Stimulated activated CD8-positive, alpha-beta memory T cell treated with anti-CD3 and anti-CD28 coated beads, Interleukin-12 subunit alpha, Interleukin-12 subunit beta, amount 100 ng/mL, for 1 hour (primary cell): ENCODE measurements around the gene NEMP2.

ENCODE experiments used
- DNase-seq: peaks from one replicate; pipeline ENCODE4 v3.0.0-alpha.2; 2020; ENCODE audit warnings: low read depth

The NEMP2 gene

DNA sequence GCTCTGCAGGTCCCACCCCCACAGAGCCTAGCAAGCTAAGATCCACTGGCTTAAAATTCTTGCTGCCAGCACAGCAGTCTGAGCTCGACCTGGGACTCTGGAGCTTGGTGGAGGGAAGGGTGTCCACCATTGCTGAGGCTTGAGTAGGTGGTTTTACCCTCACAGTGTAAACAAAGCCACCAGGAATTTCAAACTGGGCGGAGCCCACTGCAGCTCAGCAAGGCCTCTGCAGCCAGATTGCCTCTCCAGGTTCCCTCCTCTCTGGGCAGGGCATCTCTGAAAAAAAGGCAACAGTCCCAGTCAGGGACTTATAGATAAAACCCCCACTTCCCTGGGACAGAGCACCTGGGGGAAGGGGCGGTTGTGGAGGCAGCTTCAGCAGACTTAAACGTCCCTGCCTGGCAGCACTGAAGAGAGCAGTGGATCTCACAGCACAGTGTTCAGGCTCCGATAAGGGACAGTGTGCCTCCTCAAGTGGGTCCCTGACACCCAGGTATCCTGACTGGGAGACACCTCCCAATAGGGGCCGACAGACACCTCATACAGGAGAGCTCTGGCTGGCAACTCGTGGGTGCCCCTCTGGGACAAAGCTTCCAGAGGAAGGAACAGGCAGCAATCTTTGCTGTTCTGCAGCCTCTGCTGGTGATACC is 20.0 kb upstream of the NEMP2 start:
- no peak for DNase-seq

DNA sequence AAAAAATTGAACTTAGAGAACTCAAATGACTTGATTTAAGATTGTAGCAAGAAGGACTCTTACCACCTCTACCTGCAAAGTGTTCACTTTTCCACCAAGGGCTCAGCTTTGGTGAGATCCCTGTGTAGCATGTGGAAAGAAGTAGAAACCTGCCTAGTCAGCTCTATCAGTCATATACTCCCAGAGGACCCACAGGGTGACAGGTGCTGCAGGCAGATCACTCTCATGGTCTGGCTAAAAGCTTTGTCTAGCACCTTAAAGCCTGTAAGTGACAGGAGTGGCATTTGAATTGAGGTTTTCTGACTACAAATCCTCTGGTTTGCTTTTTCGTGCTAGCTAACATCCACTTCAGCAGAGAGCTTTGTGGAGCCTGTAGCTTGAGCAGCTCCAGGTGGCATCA is 18.7 kb upstream of the NEMP2 start:
- DNase-seq = no peak

DNA sequence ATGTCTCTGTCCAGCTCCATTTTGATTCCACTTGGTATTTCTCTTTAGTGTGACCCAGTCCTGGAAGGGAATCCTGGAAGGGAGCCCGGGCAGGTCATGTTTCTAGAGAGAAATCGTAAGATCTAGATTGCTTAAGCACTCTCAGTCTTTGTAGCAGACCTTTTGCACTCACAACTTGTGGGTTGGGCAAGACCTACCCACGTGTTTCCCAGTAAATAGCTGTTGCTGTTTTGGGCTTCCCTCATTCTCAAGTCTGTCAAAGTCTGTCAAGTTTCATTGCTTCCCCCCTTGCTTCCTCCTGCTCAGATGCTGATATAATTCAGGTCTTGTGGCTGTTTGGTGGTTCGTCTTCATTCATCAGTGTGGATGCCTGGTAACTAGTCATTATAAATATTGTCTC is 17.4 kb upstream of the NEMP2 start:
- peak; percentile 3 for DNase-seq

DNA sequence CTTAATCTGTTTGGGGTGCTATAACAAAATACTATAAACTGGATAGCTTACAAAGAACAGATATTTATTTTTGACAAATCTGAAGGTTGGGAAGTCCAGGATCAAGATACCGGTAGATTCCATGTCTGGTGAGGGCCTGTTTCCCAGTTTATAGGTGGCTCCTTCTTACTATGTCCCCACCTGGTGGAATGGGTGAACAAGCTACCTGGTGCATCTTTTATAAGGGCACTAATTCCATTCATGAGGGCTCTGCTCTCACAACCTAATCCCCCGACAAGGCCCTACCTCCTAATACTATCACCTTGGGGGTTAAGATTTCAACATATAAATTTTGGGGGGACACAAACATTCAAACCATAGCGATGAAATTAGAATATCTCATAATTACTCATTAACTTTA is 15.6 kb upstream of the NEMP2 start:
- DNase-seq = no peak

DNA sequence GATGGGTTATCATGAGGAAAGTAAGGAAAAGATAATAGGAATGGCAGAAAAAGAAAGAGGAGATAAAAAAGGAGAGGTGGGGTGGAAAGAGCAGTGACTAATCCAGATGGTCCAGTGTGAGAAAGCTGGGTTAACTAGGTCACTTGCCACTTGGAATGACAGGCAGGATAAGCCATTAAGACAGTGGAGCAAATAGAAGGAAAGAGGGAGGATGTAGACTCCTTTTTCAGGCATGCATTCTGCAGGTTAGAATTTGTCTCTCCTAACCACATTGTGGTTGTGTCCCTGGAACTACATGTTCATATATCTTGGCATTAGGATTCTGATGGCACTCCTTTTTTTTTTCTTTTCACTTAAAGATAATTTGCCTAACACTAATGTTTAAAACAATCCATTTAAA is 13.4 kb upstream of the NEMP2 start:
- DNase-seq = no peak

DNA sequence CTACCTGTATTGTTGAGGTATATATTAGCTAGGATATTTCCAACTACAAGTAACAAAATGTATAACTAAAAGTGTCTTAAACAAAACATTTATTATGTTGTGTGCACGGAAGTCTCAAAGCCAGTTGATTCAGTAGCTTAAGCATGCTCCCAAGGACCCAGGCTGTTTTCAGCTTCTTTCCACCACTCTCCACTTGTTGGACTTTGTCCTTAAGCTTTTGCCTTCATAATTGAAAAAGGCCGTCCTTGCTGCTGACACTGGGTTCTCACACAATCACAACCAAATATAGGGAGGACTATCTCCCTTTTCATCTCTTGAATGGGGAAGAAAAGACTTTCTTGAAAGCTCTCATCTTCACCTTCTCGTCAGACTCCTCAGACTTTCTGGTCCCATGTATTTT is 12.2 kb upstream of the NEMP2 start:
- DNase-seq = no peak

DNA sequence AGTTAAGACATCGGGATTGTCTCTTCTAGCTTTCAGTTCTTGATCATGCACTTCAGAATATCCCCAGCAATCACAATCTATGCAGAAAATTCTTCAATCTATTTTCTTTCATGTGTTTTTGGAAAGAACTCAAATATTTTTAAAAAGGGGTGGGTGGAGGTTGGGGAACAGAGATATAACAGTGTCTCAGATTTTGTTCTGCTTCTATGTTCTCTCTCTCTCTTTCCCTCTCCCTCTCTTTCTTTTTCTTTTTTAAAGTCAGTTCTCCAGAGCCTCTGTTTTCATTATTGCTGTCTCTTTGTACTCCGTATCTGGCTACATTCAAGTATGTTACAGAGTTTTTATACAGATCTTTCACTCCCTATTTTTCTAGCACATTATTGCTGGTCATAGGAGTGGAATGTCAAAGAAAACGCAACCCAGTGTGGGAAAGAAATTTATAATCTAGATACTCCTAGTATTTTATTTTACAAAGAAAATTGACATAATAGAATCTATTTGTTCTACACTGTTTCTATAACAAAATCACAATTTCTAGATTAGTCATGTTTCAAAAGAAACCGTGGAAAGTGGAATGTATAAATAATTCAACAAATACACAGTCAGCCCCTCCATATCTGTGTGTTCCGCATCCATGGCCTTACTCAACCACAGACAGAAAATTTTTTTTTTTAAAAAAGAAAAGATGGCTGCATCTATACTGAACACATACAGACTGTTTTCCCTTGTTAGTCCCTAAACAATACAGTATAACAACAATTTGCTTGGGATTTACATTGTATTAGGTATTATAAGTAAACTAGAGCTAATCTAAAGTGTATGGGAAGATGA is 11.2 kb upstream of the NEMP2 start:
- DNase-seq = no peak

DNA sequence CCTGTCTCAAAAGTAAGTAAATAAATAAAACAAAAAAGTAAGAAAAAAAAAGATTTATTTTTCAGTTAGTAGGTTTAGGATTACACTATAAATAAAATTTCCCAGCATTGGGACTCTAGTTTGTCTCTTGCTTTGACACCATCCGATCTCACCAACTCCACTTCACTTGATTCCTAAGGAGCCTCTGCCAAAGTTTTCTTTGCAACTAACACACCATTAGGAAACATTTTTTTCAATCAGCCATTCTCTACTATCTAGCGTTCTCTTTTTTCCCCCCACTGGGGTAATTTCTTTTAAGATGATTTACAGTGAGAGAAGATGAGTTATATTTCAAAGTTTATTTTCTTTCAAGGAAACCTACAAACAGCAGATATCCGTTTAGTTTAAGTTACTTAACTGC is 10.6 kb upstream of the NEMP2 start:
- no peak for DNase-seq

DNA sequence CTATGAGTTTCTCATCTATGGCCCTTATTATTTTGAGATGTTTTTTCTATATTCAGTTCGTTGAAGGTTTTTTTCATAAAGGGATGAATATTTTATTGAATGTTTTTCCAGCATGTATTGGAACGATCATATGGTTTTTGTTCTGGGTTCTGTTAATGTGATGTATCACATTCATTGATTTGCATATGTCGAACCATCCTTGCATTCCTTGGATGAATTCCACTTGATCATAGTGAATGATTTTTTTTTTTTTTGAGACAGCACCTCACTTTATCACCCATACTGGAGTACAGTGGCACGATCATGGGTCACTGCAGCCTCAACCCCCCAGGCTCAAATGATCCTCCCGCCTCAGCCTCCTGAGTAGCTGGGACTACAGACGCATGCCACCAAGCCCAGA is 5.5 kb upstream of the NEMP2 start:
- no peak for DNase-seq

DNA sequence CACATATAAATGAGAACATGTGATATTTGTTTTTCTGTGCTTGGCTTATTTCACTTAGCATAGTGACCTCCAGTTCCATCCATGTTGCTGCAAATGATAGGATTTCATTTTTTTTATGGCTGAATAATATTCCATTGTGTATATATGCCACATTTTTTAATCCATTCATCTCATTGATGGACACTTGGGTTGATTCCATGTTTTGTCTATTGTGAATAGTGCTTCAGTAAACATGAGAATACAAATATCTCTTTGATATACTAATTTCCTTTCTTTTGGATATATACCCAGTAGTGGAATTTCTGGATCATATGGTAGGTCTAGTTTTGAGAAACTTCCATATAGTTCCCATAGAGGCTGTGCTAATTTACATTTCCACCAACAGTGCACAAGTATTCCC is 3.7 kb upstream of the NEMP2 start:
- DNase-seq = no peak

DNA sequence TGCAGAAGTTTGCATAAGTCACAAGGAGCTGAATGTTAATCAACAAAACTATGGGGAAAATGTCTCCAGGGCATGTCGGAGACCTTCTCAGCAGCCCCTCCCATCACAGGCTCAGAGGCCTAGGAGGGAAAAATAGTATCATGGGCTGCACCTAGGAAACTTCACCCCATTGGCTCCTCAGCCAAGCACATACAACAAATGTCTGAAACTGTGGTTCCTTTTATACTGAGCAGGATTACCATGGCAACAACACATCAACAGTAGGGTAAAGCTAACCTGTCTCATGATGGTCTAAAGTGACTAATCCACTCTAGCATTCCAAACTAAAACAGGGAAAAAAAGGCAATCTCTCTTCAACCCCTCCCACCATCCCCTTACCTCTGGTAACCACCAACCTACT is 3.2 kb upstream of the NEMP2 start:
- DNase-seq = no peak

DNA sequence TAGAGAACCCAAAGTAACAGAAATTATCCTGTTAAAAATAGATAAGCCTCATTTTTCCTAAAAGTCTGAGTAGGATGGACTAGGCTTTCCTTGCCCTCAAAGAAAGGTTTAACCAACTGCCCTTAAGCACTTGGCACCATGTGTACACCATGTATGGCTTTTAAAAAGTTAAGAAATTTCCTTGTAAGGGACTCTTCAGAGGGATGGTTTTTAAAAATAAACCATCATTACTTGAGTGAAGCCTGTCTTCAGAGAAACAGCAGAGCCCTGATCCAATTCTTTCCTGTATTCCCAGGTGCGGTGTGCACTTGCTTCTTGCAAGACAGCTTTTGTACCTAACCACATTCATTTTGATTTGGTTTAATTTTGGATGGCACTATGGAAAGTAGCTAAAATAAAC is 1.1 kb upstream of the NEMP2 start:
- no peak for DNase-seq

DNA sequence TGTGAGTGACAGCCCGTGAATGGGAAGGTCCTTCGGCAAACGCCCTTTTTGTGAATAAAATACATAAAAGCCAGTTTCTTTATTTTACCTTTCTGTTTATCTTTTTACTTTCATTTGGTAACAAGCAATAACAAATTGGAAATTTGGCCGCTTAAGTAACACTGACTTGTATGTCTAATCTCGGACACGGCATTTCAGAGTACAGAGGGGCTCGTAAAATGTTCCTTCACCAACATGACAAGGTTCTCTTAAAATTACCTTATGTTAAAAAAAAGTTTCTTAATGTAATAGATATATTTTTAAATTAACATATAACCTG is 558 bp upstream of the NEMP2 start:
- DNase-seq = no peak

DNA sequence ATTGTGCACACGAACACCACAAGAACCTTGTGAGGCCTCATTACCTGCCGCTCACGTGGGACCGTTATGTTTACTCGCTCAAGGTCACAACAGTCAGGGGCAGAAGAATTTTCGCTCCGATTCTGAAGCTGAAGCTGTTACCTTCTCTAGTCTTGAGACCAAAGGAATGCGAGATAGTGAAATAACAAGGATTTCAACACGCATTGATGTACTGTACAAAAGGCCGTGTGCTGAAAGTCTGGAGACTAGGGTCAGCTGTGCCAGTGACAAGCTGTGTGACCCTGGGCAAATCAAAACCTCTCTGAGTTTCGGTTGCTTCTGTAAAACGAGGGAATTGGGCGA is 583 bp downstream of the NEMP2 start:
- peak; percentile 28 for DNase-seq

DNA sequence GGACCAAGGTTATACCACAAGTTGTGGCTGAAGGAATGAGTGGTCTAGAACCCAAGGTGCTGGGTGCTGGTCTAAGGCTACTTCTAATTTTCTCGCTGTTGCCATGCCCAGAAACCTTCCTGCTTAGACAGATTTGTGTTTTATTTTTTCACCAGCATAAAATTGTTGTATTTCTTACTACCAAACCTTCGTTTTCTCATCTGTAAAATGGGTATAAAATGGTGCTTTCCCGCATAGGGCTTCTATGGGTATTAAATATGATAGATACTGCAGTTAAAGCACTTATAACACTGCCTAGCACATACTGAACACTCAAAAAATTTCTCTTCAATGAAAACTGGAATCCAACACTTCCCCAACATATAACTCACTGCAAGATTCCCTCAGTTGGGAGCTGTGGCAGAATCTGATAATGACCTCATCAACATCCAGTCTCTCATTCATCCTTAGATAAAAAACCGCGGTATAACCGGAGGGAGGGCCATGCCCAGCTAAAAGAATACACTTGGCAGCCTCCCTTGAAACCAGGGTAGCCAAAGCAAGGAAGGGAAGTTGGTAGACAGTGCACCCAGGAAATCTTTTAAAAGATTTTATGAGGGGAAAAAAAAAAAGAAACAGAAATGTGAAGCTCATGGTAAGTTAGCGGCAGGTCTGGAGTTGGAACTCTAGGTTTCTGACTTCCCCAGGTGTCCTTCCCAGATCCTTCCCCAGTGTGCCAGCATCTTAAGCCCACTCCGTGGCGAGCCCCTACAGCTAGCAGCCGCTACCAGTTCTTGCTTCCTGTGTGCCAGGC is 1.2 kb downstream of the NEMP2 start:
- no peak for DNase-seq

DNA sequence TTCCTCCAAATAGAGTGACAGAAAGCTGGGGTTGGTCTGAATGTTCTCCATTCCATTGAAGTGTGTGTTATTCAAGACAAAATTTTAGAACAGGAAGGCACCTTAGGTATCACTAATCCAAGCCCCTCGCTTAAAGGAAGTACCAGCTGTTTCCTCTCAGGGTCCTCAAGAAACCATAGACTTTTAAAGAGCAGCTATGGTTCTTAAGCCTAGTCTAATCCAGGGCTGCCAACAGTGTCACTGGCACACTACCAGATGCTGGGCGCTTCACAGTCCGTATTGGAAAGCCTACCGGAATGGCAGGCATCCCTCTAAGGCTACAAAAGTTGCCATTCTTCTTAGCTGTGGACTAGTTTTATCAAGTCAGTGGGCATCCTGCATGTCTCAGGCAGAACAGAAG is 1.9 kb downstream of the NEMP2 start:
- no peak for DNase-seq

DNA sequence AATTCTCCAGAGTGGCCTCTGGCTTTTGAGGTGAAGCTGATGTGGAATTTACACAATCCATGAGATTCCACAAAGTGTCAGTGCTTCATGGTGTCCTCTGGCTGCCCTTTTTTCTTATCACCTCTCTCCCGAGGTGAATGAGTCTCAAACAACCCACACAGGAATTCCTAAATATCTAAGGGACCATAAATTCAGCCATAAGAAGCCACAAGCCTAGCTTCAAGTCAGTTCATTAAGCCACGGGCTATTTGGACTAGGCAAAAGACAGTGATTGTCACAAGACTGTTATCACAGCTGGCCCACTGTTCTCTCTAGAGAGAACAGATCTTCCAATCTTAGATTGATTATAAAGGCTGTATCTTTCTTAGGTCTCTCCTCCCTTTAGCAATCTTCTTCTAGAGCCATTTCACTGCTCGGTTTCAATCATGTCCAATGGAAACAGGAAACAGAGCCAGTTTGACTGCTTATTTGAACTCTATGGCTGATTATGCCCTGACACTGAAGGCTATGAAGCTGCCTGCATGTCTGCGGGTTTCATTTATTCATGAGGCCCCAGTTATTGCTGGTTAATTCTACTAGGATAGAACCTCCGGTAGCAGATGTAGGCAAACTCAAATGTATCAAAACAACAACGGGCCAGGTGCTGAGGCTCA is 4.1 kb downstream of the NEMP2 start:
- DNase-seq = no peak

DNA sequence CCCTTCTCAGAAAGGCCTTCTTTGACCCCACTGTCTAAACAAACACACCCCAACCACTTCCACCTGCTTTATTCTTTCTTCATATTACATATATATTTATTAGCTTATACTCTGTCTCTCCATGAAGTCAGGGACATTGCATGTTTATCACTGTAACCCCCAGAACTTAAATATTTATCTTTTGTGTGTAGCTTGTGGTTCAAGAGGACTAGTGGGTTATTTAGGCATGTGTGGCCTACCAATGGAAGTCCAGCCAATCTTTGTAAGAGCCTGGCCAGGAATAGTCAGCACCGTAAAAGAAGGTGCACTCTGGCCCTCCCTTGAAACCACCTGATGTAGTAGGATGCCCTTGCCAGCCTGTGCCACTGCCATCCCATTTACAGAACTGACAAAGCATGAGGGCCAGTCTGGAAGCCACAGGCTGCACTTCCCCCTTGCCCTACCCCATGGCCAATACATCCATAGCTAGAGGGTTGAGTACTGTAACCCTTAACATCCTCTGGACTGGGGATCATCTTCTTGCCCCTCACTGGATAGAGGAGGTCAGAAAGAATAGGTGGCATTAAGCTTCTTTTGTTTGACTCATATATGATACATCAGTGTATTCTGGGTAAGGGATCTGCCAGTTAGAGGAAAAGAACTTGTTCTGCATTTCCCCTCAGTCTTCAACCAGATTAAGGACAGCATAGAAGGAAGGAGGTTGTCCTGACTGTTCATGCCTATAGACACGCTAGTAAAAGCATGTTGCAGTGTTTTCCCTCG is 4.9 kb downstream of the NEMP2 start:
- DNase-seq = no peak

DNA sequence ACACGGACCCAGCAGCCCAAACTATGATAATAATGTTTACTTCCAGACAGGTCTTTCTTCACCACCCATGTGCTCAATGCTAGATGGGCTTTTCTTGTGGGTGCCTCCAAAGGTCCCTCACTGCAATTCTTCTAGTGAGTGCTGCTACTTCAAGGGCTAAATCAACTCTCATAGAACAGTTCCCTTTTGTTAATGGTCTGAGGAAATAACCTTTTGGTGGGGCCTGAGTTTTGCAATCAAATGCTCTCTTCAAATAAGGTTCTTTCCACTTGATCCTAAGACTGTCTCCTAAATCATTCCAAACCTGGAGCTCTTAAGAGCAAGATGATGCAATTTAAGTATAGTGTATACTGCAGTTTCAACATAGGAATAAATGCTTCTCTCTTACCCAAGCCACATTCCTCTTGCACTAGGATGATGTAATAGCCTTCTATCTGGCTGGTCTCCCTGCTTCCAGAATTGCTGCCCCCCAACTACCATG is 6.0 kb downstream of the NEMP2 start:
- no peak for DNase-seq

DNA sequence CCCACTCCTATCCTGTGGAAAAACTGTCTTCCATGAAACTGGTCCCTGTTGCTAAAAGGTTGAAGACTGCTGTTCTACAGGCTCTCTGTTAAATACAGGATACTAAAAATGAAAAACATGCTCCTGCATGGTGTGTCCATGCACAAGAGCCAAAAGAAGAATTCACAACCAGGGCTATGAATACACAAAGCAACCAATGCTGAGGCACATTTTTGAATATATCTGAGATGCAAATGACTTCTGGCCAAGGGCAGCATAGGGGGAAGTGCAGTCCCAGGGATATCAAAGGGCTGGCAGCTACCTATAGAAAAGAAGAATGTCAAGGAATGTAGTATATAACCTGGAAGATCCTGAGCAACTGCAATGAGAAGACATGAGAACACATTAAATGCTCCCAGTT is 6.6 kb downstream of the NEMP2 start:
- no peak for DNase-seq

DNA sequence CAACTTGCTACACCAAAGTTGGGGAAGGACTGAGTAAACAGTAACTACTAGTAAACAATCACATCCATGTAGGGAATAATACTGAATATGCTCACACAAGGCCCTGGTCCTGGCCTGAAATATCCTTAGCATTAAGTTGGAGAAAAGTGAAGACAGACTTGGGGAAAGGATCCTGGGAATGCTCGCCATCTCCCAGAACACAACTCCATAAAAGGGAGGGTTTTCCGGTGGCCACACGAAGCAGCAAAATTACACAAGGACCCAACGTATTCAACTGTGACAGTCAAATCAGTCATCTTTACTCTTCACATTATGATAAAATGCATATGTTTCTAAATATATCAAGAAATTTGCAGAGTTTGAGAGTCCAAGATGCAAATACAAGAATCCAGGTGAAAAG is 7.3 kb downstream of the NEMP2 start:
- no peak for DNase-seq
